GM19239 (cell line): Measurements from ENCODE around the gene UAP1.

Experiments
- DNase-seq: peaks from one replicate; pipeline ENCODE4 v3.0.0; 2011; ENCODE audit warnings: low spot score; ENCODE audit not compliant: insufficient read length
- FAIRE-seq: peaks from 2 replicates; lab custom pipeline; 2011; peaks lifted over from hg19 to GRCh38; lab: Jason Lieb, UNC

Gene UAP1

DNA sequence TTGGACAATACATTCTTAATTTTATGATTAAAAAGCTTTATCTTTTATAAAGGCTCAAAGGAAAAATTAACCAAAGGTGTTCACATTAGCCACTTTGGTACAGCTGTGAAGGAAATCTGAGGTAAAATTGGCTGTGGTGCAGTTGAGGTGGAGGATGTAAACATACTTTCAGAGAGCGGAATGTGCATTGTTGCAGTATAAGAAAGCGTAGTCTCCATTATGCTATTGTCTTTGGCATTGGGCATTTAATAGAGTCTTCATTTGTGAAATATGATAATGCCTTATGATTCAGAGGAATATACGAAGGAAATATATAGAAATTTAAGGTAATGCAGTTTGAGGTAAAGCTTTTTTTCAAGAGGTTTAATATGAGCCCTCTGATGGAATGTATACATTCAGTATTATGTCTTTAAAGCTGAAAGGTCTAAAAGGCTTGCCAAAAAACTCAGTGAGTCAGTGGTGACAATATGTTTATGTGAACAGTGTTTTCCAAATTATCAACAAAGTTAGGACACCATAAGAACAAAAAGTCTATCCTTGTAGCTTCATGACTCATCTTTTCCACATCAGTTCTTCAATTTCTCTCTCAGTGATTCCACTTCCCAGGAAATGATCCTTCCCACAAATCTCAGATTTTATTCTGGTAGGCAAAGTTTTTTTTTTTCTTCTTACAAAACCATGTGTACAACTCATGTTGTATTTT is 43.9 kb downstream of the UAP1 start:
- FAIRE-seq (no peak), DNase-seq (no peak)

DNA sequence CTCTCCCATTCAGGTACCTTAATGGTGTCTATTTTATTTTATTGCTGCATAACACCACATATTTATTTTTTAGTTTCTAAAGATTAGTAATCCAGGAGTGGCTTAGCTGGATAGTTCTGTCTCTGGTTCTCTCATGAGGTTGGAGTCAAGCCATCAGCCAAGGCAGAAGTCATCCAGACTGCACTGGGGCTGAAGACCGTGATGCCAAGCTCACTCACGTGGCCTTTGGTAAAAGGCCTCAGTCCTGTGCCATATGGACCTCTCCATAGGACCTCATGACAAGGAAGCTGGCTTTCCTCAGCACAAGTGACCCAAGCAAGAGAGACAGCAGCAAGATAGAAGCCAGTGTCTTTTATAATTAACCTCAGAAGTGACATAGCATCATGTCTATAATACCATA is 47.8 kb downstream of the UAP1 start:
- FAIRE-seq (no peak), DNase-seq (no peak)

- DNase-seq (no peak), FAIRE-seq (no peak)
Observed at GRCh38 chr1:162612606-162613400, 51.3 kb downstream of the UAP1 start.

DNA sequence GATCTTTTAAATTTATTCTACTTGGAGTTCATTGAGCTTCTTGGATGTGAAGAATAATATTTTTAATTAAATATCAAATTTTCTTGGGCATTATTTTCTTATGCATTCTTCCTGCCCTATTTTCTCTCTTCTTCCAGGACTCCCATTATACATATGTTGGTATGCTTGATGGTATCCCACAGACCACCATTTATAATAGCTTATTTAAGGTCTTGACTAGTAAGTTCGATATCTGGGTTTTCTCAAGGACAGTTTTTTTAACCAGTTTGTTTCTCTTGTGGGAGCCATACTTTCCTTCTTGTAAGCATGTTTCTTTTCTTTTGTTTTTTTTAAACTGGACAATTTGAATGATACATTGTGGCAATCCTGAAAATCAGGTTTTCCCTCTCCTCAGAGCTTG is 55.3 kb downstream of the UAP1 start:
- no peak for FAIRE-seq
- DNase-seq = no peak

DNA sequence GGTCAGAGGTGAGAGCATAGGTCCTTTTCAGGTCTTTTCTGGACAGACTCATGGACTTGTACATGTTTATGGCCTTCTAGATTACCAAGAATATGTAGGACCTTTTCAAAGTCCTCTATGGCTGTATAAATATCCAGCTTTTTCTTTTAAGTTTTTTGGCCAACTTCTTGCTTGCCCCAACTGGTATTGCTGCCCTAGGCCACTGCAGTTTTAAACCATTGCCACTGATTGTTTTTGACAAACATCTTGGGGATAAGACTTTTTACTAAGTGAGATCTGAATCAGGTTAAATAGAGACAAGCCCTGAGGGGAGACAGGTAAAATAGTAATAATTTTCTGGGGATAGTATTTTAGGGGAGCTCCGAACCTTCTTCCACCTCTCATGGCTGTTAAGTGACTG is 56.0 kb downstream of the UAP1 start:
- FAIRE-seq (no peak), DNase-seq (no peak)

- DNase-seq (no peak), FAIRE-seq (no peak)
Observed at GRCh38 chr1:162619076-162619475, 57.6 kb downstream of the UAP1 start.

- FAIRE-seq (no peak), DNase-seq (no peak)
Observed at GRCh38 chr1:162621256-162621655, 59.7 kb downstream of the UAP1 start.

- no peak for DNase-seq
- FAIRE-seq = no peak
Observed at GRCh38 chr1:162625679-162626078, 64.2 kb downstream of the UAP1 start.

GRCh38 chr1:162626094-162626493 is 64.6 kb downstream of the UAP1 start:
- FAIRE-seq (no peak), DNase-seq (no peak)

DNA sequence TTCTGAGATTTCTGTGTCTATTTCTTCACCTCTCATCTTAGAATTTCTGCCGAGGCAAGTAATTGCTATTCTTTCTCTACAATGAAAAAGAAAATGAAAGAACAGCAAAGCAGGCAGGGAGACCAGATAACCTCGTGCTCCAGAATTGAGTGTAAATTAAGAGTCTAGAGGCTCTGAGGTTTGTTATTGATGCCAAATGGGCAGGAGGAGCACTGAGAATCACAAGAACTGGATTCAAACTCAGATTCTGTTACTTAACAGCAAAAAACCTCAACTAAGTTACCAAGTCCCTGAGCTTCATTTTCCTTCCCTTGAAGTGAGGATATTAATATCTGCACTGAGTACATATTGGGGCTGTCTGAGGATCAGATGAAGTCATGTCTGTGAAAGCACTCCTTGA is 65.2 kb downstream of the UAP1 start:
- FAIRE-seq = no peak

DNA sequence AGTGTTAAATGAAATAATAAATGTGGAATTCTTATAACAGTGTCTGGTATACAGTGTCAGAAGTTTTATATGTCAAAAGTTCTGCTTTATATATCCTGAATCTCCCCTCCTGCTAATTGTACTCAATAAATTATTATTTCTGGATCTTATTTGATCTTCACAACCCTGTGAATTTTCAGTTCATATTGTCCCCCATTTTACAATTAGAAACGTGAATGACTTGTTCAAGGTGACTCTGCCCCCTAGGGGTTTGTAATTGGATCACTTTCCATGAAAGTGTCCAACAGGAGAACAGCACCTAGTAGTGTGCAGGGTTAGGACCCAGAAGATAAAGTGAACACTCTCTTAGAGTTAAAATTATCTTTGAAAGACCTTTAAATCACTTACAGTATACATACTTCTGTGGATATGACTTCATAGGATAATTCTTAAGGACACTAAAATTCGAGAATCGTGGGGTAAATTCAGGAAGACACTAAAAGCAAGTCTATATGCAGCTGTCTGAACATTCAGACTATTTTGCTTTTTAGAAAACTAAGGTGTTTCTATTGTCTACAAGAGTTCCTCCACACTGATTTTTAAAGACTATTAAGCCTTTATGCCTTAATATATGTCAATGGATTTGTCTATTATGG is 66.3 kb downstream of the UAP1 start:
- no peak for DNase-seq
- peak; percentile 72 for FAIRE-seq

More for the DNA sequence above, 65.2 kb downstream of the UAP1 start:
- no peak for DNase-seq

DNA sequence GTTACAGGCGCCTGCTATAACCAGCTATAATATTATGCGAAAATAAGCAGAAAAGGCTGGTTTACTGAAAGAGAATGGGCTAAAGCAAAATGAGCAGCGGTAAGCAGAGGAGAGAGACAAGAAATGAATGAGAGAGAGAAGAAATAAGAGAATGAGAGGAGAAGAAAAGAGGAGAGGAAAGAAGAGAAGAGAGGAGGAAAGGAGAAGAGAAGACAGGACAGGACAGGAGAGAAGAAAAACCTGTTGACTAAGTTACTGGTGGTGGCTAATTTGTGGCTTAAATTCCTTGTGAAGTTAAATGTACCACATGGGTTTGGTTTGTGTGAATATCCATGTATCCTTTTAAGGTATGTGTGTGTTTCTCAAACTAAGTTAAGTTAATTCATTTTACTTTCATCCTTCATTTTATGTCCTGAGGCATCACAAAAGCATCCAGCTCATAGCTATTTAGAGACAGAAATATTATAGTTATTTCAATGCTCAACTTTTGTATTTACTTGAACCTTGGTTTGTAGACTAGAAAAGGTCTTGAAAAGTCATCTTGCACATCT is 67.6 kb downstream of the UAP1 start:
- FAIRE-seq (no peak), DNase-seq (no peak)

GRCh38 chr1:162629651-162630050 is 68.1 kb downstream of the UAP1 start:
- DNase-seq (no peak), FAIRE-seq (no peak)

GRCh38 chr1:162631546-162632191 is 70.1 kb downstream of the UAP1 start:
- DNase-seq = no peak
- FAIRE-seq = no peak

DNA sequence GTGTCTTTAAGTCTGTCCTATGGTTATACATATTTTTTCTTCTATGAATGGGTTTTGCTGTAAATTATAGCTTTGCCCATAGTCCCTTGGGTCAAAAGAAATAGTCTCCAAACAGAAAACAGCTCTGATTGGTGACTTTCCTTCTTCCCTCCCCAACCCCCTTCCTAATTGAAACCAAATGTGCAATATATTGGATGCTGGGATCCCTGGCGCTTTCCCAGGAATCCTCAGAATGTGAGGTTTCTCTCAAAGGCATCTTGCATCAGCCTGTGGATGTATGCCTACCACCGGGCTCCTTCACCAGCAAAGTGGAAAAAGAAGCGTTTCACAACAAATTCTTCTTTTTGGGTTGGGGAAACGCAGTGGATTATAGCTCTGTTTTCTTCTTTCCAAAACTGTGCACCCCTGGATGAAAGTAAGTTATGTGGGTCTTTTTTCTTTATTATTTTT is 70.7 kb downstream of the UAP1 start, which contains the start of gene DDR2:
Gene DDR2 (plus strand): TSS at position 248 of the 450 bp plus-strand sequence. CDS start 86,600 bp downstream, outside the sequence.
- FAIRE-seq (no peak), DNase-seq (no peak)

DNA sequence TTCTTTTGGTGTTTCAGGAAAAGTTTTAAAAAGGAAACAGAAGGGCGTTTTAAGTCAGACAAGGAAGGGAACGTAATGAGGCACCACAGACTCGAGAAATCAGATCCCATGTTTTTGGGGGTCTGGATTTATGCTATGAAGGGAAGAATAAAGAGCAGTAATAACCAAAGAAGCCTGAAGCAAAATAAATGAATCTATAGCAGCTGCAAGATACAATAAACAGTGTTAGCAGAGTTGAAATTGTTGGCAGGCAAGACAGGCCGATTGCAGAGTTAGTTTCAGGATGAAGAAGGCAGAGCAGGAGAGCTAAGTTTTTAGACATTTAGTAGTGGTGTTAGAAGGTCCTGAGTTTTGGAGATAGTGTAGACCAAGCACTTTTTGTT is 71.2 kb downstream of the UAP1 start:
- DNase-seq = no peak
- peak; percentile 74 for FAIRE-seq

DNA sequence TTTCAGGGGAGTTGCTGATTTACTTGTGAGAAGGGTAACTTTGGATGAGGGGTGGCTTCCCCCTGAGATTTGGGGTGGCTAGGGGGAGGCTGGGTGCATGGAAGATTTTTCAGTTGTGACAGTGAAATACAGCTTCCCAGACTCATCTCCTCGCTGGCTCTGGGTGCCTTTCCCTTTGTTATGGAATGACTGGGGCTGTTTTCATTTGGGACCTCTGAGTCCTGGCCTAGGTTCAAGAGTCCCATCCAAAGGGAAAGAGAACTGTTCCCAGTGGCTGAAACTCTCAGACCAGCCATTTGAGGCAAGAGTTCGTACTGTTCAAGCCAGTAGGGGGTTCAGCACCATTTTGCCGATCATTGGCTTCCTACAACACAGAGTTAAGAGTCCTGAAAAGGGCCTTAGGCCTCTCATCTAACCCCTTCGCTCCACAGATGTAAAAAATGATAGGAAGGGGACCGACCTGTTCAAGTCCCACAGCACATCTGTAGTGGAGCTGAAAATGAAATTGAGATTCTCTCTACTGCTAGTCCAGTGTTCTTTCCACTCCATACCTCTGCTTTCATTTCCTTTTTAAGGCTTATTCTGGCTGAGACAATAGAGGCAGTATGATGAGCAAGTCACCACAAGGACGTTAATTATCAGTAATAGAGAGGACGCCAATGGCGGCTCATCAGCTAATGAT is 71.7 kb downstream of the UAP1 start:
- FAIRE-seq = peak; percentile 75

DNA sequence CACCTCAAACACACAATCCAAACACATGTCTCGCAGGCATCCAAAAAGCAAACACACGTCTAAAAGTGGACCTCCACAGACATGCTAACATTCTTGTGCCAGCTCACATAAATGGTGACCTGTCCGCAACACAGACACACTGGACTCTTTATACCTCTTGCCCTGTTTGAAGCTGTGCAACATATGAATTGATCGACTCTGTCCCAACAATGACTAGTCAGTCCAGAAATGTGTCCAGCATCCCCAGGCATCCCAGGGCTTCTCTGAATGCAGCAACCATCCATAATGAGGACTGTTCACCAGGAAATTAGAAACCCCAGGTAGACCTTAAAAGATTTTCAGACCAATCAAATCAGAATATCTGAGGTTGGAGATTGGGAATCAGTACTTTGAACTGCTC is 73.9 kb downstream of the UAP1 start:
- DNase-seq (no peak), FAIRE-seq (no peak)

More for the DNA sequence above, 71.7 kb downstream of the UAP1 start:
- DNase-seq = no peak

DNA sequence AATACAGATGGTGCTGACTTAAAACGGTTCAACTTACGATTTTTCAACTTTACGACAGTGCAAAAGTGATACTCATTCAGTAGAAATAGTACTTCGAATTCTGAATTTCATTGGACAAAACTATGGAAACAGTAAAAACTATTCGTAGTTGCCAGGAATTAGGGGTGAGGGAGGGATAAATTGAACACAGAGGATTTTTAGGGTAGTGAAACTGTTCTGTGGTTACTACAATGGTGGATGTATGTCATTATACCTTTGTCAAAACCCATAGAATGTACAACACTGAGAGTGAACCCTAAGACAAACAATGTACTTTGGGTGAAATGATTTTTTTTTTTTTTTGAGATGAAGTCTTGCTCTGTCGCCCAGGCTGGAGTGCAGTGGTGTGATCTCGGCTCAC is 78.2 kb downstream of the UAP1 start:
- no peak for FAIRE-seq

DNA sequence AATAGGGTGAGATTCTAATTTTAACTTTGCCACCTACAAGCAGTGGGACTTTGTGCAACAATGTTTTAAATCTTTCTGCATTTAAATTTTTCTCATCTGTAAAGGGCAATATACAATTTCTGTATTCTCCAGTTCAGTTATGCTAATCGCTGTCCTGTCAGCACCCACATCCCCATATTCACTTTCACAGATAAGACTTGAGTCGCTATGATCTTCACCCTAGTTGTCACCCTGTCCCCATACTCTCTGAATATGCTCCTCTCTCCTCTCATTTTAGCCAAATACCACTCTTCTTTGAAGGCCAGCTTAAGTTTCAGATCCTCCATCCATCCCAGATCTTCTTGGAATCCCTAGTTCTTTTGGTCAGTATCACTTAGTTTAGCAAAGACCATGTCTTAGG is 79.6 kb downstream of the UAP1 start:
- FAIRE-seq = no peak

More for the DNA sequence above, 78.2 kb downstream of the UAP1 start:
- no peak for DNase-seq

More for the DNA sequence above, 79.6 kb downstream of the UAP1 start:
- no peak for DNase-seq
